GM21619 (cell line): Measurements from ENCODE around the gene PRKCA.
"Not testable (repeated sequence)": the region's sequence is repeated elsewhere in the genome, so short reads cannot be mapped to it uniquely, and the experiment has no call there.

Experiments
- ATAC-seq: cut with Tn5 transposase; IDR thresholded peaks from one replicate; pipeline ENCODE4 v1.9.1; 2021; ENCODE audit not compliant: unreplicated experiment

Gene PRKCA

GRCh38 chr17:66322764-66323163, 20.4 kb downstream of the PRKCA start:
- ATAC-seq = no peak

GRCh38 chr17:66324381-66325004, 22.1 kb downstream of the PRKCA start:
- not testable (repeated sequence) for ATAC-seq

DNA sequence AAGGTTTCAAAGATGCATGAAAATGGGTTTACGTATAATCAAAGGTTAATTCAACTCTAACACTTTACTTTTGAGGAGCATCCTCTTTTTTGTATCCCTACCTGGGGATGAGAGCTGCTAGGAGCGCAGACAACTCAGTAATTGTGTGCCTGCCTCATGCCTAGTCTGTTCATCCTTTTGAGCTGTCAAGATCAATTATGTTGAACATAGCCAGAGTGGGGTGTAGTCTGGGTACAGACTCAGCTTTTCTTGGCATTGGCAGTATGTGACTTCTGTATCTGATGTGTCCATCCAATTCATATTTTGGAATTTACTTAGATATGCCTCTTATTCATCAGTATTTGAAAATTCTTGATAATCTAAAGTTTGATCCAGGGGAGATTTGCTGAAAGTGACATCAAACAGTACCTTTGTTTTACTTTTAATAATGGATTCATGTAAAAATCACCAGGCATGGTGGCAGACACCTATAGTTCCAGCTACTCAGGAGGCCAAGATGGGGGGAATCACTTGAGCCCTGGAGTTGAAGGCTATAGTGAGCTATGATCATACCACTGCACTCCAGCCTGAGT, 24.1 kb downstream of the PRKCA start:
- ATAC-seq = no peak

DNA sequence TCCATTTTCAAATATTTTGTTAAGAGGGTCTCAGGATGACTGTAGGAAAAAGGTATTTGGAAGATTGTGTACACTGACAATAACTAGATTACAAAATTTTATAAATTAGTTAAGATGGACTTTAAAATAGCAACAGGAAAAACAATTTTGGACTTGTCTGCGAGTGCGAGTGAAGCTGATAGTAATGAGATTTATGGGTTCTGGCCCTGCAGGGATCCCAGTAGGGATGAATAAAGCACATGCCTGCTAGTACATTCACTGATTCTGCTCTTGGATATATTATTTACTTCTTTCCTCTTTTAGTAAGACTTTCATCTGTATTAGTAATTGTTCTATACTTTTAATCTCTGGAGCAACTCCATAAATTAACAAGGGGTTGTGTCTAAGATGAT, 28.2 kb downstream of the PRKCA start:
- ATAC-seq = no peak

DNA sequence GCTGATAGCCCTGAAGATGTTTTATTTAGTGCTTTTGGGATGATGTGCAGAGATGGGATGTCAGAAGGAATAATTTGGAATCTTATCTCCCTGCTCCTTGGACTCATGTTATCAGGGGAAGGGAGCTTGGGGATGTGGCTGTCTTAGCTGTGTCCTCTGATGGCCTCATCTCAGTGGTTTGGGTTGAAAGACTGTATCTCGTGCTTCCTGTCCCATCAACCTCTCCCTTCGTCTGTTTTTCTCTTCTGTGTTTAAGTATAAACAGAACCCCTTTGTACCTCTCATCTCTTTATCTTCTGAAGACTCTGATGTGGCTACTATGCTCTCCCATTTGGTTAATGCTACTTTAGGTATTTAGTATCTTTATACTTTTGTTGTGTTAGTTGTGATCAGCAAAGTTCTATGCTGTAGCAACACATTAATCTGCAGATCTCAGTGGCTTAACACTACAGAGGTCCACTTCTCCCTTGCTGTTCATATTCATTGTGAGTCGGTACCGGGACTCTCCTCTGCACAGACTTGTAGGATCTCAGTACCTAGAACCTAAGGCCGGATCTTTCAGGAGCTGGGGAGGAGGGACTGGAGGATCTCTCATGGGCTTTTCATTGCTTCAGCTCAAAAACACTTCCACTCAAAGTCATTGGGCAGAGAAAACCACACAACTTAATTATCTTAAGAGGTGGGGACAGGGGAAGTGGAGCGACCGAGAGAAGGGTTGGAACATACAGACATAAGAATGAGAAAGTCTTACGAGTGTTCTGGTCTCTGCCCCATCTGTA, 28.8 kb downstream of the PRKCA start:
- ATAC-seq = no peak

DNA sequence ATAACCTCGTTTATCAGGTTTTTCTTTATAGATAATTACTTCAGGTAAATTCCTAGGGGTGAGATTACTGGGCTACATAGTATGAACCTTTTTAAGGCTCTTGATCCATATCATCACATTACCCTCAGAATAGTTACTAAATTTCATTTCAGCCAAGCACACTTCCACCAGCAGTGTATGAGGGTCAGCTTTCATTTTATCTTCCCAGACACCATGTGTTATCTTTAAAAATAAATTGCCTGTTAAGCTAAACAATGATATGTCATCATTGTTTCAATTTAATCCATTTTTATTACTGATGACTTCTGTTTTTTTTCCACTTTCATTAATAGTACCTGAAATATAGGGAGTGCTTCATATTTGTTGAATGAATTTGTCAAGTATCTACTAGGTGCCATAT, 33.4 kb downstream of the PRKCA start:
- ATAC-seq = no peak

GRCh38 chr17:66337268-66337667, 34.9 kb downstream of the PRKCA start:
- no peak for ATAC-seq

DNA sequence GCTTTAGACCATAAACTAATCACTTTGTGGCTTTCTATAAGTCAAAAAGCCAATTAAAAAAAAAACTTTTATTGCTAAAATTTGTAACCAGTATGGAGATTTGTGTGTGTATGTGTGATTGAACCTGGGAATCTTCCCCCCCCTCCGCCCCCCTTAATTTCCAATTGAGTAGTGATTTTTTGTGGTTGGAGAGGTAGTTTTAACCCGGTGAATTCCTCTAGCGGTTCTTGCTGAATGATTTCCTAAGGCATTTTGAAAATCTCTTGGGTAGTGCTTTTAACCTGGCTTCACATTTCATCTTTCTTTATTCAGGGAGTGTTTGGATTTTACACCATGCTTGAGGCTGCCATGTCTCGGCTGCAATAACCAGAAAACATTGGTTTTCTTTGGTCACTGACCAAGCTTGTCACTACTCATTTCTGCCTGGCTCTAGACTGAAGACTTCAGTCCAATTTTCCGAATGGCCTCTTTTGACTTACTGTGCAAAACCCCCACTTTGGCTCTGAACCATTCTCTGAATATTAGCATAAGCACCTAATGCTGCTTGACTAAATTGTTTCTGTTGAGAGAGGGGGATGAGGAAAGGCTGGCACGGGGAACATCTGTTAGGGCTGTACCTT, 35.6 kb downstream of the PRKCA start:
- no peak for ATAC-seq

- no peak for ATAC-seq
Observed at GRCh38 chr17:66338937-66339336, 36.5 kb downstream of the PRKCA start.

- ATAC-seq = no peak
Observed at GRCh38 chr17:66339561-66339960, 37.1 kb downstream of the PRKCA start.

GRCh38 chr17:66340720-66341119, 38.3 kb downstream of the PRKCA start:
- ATAC-seq = no peak

- no peak for ATAC-seq
Observed at GRCh38 chr17:66341462-66341861, 39.0 kb downstream of the PRKCA start.

GRCh38 chr17:66342263-66342662, 39.9 kb downstream of the PRKCA start:
- not testable (repeated sequence) for ATAC-seq

DNA sequence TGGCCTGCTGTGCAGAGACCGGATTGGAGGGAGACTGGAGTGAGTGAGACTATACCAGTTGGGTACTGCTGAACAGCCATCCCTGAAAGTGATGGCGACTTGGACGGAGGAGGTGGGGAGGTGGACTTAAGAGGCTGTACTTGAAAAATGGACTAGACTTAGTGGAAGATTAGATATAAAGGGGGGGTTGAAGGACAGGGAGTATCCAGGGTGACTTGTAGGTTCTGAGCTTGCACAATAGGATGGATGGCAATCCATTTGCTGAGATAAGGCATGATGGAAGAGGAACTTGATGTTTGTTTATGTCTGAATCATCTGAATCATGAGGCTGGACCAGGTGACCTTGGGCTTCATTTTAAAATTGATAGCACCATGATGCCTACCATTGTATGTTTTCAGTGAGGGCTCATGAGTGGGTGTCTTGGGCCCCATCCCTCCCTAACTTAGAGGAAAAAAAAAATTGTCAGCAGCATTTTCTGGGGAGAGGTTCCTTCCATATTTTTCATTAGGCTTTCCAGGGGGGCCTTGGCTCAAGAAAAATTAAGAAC, 41.2 kb downstream of the PRKCA start:
- no peak for ATAC-seq

- ATAC-seq = no peak
Observed at GRCh38 chr17:66344473-66344872, 42.1 kb downstream of the PRKCA start.

DNA sequence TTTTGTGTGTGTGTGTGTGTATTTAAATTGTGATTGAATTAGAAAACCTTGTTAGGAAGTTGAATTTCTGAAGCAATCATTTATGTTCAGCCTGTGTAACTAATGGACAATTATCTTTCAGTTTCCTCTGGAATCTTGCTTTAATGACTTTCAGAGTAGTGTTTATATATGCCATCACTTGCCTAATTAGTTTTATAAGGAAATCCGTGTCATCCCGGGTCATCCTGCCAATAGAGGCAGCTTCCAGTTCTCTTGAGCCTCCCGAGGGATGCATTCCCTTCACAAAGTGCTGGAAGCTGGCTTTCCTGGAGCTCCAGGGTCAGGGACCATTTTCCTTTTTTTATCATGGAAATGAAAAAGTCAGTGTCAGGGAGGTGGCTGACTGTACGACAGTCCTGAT, 42.9 kb downstream of the PRKCA start:
- ATAC-seq = no peak

DNA sequence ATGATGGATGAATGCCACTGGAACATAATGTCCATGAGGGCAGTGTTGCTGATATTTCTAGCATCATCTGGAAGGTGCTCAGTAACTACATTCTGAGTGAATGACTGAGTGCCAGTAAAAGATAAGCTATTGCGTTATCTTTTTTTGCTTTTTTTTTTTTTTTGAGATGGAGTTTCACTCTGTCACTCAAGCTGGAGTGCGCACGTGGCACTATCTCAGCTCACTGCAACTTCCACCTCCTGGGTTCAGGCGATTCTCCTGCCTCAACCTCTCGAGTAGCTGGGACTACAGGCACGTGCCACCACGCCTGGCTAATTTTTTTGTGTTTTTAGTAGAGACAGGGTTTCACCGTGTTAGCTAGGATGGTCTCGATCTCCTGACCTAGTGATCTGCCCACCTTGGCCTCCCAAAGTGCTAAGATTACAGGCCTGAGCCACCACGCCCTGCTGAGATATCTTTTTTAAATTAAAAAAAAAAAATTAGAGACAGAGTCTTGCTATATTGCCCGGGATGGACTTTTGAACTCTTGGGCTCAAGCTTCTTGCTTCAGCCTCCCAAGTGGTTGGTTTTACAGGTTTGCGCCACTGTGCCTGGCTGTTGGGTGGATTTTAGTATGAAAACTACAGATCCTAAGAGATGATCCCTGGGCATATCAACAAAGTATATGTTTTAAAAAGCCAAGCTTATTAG, 43.7 kb downstream of the PRKCA start:
- ATAC-seq = not testable (repeated sequence)

- no peak for ATAC-seq
Observed at GRCh38 chr17:66347661-66348514, 45.5 kb downstream of the PRKCA start.

DNA sequence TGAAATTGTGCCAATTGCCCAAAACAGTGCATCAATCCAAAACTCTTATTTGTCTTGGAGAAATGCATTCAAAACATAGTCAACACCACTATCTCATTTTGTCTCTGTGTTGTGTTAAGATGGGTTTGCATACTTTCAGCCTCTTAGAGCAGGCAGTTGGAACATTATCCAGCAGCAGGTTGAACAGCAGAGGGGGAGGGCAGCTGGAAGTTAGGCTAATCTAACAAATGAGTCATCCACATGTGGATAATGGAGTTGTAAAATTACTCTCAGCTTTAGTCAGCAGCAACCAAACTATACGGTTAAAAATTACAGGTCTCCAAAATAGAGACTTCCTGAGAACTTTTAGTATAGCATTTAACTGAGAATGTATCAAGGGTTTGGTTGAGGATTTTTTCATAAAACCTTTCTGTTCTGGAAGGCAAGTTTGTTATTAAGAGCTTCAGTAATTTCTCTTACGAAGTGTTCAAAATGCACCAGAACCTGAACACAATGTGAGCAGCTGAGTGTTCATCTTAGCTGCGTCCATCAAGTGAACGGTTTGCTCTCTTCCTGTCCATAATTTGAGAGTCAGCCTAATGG, 46.3 kb downstream of the PRKCA start:
- ATAC-seq = no peak
